SK-N-SH treated with all-trans-retinoic acid at 6 μM for 48 hours (cell line): ENCODE measurements around the gene LCLAT1.
A peak's percentile ranks its signal among the peaks of the same experiment; 100 is the strongest.

ENCODE experiments used
- ATAC-seq: fragments of 200-7000 bp; cut with Tn5 transposase; 3 replicates; pipeline ENCODE4 v1.9.1; 2020; ENCODE audit warnings: mild to moderate bottlenecking, moderate library complexity
- ARNTL ChIP-seq: fragments of 450-650 bp; formaldehyde crosslinking; IDR thresholded peaks from 2 replicates; pipeline ENCODE4 v1.5.0; 2020; ENCODE audit warnings: low read depth, mild to moderate bottlenecking, moderate library complexity, borderline replicate concordance
- CREB5 ChIP-seq: fragments of 250-450 bp; sonication (Bioruptor Pico); IDR thresholded peaks from 2 replicates; pipeline ENCODE4 v1.5.1; 2020; ENCODE audit warnings: low read depth, mild to moderate bottlenecking, moderate library complexity
- CSDC2 ChIP-seq: fragments of 250-450 bp; sonication (Bioruptor Pico); IDR thresholded peaks from 2 replicates; pipeline ENCODE4 v1.5.0; 2020; ENCODE audit warnings: mild to moderate bottlenecking, moderate library complexity
- CSRNP3 ChIP-seq: fragments of 250-450 bp; sonication (Bioruptor Pico); IDR thresholded peaks from 2 replicates; pipeline ENCODE4 v1.5.1; 2021; ENCODE audit warnings: mild to moderate bottlenecking, moderate library complexity
- ESRRG ChIP-seq: fragments of 250-450 bp; sonication (Bioruptor Pico); IDR thresholded peaks from 2 replicates; pipeline ENCODE4 v1.6.1; 2021; ENCODE audit warnings: mild to moderate bottlenecking
- ISL1 ChIP-seq: fragments of 250-450 bp; sonication (Bioruptor Pico); IDR thresholded peaks from 2 replicates; pipeline ENCODE4 v2.1.2; 2022; ENCODE audit warnings: mild to moderate bottlenecking, moderate library complexity
- OSR1 ChIP-seq: fragments of 250-450 bp; sonication (Bioruptor Pico); IDR thresholded peaks from 2 replicates; pipeline ENCODE4 v1.8.0; 2022; ENCODE audit warnings: moderate library complexity, mild to moderate bottlenecking, inconsistent platforms
- PATZ1 ChIP-seq: fragments of 250-450 bp; sonication (Bioruptor Pico); IDR thresholded peaks from 2 replicates; pipeline ENCODE4 v1.8.0; 2020; ENCODE audit warnings: mild to moderate bottlenecking, moderate library complexity, borderline replicate concordance
- PPARA ChIP-seq: fragments of 250-450 bp; sonication (Bioruptor Pico); IDR thresholded peaks from 2 replicates; pipeline ENCODE4 v1.5.0; 2020; ENCODE audit warnings: mild to moderate bottlenecking, borderline replicate concordance
- RARB ChIP-seq: fragments of 250-450 bp; sonication (Bioruptor Pico); IDR thresholded peaks from 2 replicates; pipeline ENCODE4 v1.8.0; 2021; ENCODE audit warnings: mild to moderate bottlenecking, moderate library complexity
- SNAI2 ChIP-seq: fragments of 250-450 bp; sonication (Bioruptor Pico); IDR thresholded peaks from 2 replicates; pipeline ENCODE4 v1.5.0; 2020; ENCODE audit warnings: mild to moderate bottlenecking, moderate library complexity
- TCF4 ChIP-seq: fragments of 250-450 bp; sonication (Bioruptor Pico); IDR thresholded peaks from 2 replicates; pipeline ENCODE4 v1.8.0; 2021; ENCODE audit warnings: mild to moderate bottlenecking, moderate library complexity, borderline replicate concordance
- TOX ChIP-seq: fragments of 250-450 bp; sonication (Bioruptor Pico); IDR thresholded peaks from 2 replicates; pipeline ENCODE4 v1.8.0; 2021; ENCODE audit warnings: mild to moderate bottlenecking, moderate library complexity, borderline replicate concordance
- TSHZ2 ChIP-seq: fragments of 250-450 bp; sonication (Bioruptor Pico); IDR thresholded peaks from 2 replicates; pipeline ENCODE4 v1.5.0; 2020; ENCODE audit warnings: mild to moderate bottlenecking, moderate library complexity
- ZC3H10 ChIP-seq: fragments of 250-450 bp; sonication (Bioruptor Pico); IDR thresholded peaks from 2 replicates; pipeline ENCODE4 v1.5.1; 2021; ENCODE audit warnings: mild to moderate bottlenecking, moderate library complexity
- ZFP30 ChIP-seq: fragments of 450-650 bp; formaldehyde crosslinking; IDR thresholded peaks from 2 replicates; pipeline ENCODE4 v1.5.0; 2022; ENCODE audit warnings: mild to moderate bottlenecking, moderate library complexity
- ZNF565 ChIP-seq: fragments of 450-650 bp; formaldehyde crosslinking; conservative IDR thresholded peaks from 2 replicates; pipeline ENCODE4 v1.5.0; 2020; ENCODE audit warnings: low read depth, mild to moderate bottlenecking, moderate library complexity
- ZNF8 ChIP-seq: fragments of 450-650 bp; formaldehyde crosslinking; IDR thresholded peaks from 2 replicates; pipeline ENCODE4 v1.5.0; 2020; ENCODE audit warnings: mild to moderate bottlenecking, moderate library complexity

Gene LCLAT1

GRCh38 chr2:30414961-30415360, 32.1 kb upstream of the LCLAT1 start:
- ATAC-seq: no peak
- TF ChIP-seq ESRRG: no peak

GRCh38 chr2:30417253-30417652, 29.8 kb upstream of the LCLAT1 start:
- ATAC-seq: no peak
- TF ChIP-seq CSRNP3 (CRISPR knock-in tag) (no peak), ZC3H10 (CRISPR knock-in tag) (no peak), SNAI2 (no peak), PATZ1 (CRISPR knock-in tag) (no peak), RARB (CRISPR knock-in tag) (no peak), ZNF8 (no peak), OSR1 (CRISPR knock-in tag) (no peak), ZFP30 (CRISPR knock-in tag) (no peak), TCF4 (CRISPR knock-in tag) (no peak), ISL1 (CRISPR knock-in tag) (no peak), CREB5 (CRISPR knock-in tag) (no peak)

GRCh38 chr2:30421026-30421603, 25.9 kb upstream of the LCLAT1 start:
- TF ChIP-seq ZNF8 (no peak), RARB (CRISPR knock-in tag) (no peak), ESRRG (no peak), TOX (CRISPR knock-in tag) (no peak), TCF4 (CRISPR knock-in tag) (no peak)
- no peak; the same call in 2 of the 3 replicates for ATAC-seq

- TF ChIP-seq ZC3H10 (CRISPR knock-in tag) (no peak), PPARA (CRISPR knock-in tag) (no peak), ZFP30 (CRISPR knock-in tag) (no peak), ISL1 (CRISPR knock-in tag) (peak; percentile 21; the same call in 1 of the 2 replicates)
- ATAC-seq: peak; percentile 87
These were observed 25.2 kb upstream of the LCLAT1 start for GRCh38 chr2:30421604-30422443.

GRCh38 chr2:30422444-30423040, 24.5 kb upstream of the LCLAT1 start:
- ATAC-seq: peak; percentile 60
- no peak for TF ChIP-seq OSR1 (CRISPR knock-in tag)
- TF ChIP-seq TCF4 (CRISPR knock-in tag): no peak
- no peak for TF ChIP-seq CSDC2 (CRISPR knock-in tag)

GRCh38 chr2:30424231-30424630, 22.8 kb upstream of the LCLAT1 start:
- no peak for ATAC-seq
- TF ChIP-seq TSHZ2 (no peak), CREB5 (CRISPR knock-in tag) (no peak), ZNF565 (no peak), TOX (CRISPR knock-in tag) (no peak), ZFP30 (CRISPR knock-in tag) (no peak), ARNTL (no peak), CSRNP3 (CRISPR knock-in tag) (no peak), ISL1 (CRISPR knock-in tag) (no peak), OSR1 (CRISPR knock-in tag) (no peak)
